Fibroblast of the aortic adventitia (primary cell): ENCODE measurements around the gene CDH20. TPM values are rescaled to one million over a fixed set of nuclear protein-coding genes. Genes with fewer than 3 reads are reported as not detected.

Experiments
- DNase-seq: peaks from one replicate; pipeline ENCODE4 v3.0.0-alpha.2; 2010; ENCODE audit warnings: low read depth
- H3K4me3 ChIP-seq: 2 replicates; pipeline ENCODE4 v1.5.1; 2011; ENCODE audit warnings: low read depth, mild to moderate bottlenecking, control low read depth, low read length, moderate library complexity
- CTCF ChIP-seq: IDR thresholded peaks from 2 replicates; pipeline ENCODE4 v1.5.1; 2011; ENCODE audit warnings: mild to moderate bottlenecking, low read length, control low read depth, inconsistent platforms; ENCODE audit not compliant: insufficient read depth
- total RNA-seq: library from RNA; depleted of rRNA; stranded (reverse); fragments of >200 nt; gene quantifications from 2 replicates; pipeline ENCODE4 v1.2.3, GENCODE V29; 2012; ENCODE audit warnings: low replicate concordance

The CDH20 gene
- total RNA-seq, 1 donor: 0.09 TPM

GRCh38 chr18:61340148-61340547 lies 6.9 kb downstream of the CDH20 start:
- H3K4me3 ChIP-seq: no peak overlapping the region
- TF ChIP-seq CTCF: no peak
- DNase-seq: no peak

GRCh38 chr18:61348230-61348629 lies 15.0 kb downstream of the CDH20 start:
- no peak for DNase-seq
- TF ChIP-seq CTCF: no peak
- no peak overlapping the region for H3K4me3 ChIP-seq

DNA sequence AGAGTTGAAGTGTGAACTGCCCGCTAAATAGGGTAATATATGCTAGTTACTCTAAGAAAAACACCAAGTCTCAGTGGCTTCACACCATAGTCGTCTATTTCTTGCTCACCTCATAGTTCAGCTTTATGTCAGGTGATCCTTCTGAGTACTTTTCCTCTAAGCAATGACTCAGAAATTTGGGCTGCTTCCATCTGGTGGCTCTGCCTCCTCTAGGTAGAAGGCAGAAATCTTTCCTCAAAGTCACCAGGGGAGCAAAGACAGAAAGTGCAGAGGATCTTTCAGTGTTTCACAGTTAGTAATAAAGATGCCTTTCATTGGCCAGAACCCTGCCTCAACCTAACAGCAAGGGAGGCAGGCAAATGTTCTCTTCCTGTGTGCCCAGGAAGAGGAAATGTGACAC lies 17.3 kb downstream of the CDH20 start:
- H3K4me3 ChIP-seq: no peak overlapping the region
- no peak for DNase-seq
- no peak for TF ChIP-seq CTCF

DNA sequence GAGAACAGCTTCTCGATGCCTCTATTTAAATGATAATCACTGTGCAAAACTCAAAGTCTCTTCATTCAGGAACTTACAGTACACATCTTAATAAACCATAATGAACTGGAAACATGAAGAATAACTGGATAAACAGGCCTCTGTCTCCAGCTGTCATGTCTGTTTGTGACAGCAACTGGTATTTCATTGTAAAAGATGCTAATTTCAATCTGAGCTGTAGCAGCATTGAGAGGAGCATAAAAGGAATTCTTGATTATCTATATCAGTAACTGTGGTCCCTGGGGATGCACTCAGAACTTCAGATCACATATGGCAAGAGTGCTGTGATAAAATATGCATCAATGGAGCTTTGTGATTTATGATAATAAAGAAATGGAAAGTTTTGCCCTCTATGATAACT lies 18.8 kb downstream of the CDH20 start:
- no peak for DNase-seq
- TF ChIP-seq CTCF: no peak
- no peak overlapping the region for H3K4me3 ChIP-seq

- no peak overlapping the region for H3K4me3 ChIP-seq
- TF ChIP-seq CTCF: no peak
- DNase-seq: peak; percentile 13
These were observed 19.4 kb downstream of the CDH20 start for GRCh38 chr18:61352611-61353010.

DNA sequence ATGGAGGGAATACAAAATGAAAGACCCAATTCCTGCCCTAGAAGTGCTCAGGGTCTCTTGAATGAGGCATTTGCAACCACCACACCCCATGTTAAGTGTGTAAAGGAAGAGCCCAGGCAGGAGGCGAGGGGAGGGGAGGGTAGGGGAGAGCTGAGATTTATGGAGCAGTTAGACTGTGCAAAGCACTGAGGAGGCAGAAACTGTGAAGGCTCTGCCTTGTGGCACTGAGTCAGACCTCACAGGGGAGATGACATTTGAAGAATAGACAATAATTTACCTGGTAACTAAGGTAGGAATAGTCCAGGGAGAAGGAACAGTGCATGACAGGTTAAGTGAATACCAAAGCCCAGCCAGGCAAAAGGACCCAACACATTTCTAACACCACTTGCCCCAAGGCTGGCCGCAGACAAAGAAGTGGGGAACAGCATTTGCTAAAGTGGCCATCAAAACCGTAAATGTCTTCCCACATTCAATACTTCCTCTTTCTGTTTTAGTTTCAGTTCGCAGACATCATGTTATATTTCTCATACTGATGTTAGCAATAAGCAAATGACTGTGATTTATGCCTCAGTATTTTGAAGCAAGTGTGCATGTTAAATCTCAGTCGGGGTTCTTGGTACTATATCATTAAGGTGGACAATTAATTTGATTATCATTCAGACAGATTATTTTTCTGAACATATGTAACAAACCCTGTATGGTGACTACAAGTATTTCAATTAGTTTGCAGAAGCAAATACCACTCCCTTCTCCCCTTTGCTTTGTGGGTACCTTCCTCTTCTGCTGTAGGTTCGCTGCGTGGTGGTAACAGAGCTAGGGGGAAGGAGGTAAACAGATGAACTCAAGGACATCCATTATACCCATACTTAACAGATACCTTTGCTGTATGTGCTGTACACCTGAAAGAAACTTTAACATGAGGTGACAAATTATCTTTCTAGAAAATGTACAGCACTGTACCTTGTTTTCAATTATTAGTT lies 27.5 kb downstream of the CDH20 start:
- TF ChIP-seq CTCF: no peak
- no peak overlapping the region for H3K4me3 ChIP-seq
- DNase-seq: no peak

DNA sequence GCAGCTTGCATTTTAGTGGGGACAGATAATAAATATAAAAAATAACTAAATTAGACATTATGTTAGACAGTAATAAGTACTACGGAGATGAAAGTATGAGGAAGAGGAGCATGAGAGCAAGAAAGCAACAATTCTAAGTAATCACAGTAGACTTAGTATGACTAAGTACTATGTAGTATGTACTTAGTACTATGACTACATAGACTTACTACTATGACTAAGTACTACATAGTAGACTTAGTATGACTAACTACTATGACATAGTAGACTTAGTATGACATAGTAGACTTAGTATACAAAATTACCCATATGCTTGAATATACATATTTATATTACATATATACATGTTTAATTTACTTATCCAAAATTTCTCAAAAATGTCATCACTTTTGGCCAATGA lies 29.3 kb downstream of the CDH20 start:
- no peak for TF ChIP-seq CTCF
- no peak overlapping the region for H3K4me3 ChIP-seq
- DNase-seq: no peak
